ENCODE results near the gene BCAR3.

Gene BCAR3

DNA sequence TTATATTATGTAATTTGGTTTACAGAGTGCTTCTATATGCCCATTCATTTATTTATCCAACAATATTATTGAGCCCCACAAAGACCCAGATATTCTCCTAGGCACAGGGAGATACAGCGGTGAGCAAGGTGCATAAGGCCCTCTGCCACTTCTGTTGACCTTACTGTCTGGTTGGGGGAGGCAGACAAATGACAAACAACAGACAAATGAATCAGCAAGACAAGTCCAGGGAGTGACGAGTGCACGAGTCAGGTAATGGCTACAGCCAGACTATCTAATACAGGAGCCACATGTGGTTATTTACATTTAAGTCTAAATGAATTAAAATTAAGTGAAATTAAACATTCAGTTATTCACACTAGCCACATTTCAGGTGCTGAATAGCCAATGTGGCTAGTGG, 22.0 kb upstream of the BCAR3 start:
- TF ChIP-seq, protein P1, sequence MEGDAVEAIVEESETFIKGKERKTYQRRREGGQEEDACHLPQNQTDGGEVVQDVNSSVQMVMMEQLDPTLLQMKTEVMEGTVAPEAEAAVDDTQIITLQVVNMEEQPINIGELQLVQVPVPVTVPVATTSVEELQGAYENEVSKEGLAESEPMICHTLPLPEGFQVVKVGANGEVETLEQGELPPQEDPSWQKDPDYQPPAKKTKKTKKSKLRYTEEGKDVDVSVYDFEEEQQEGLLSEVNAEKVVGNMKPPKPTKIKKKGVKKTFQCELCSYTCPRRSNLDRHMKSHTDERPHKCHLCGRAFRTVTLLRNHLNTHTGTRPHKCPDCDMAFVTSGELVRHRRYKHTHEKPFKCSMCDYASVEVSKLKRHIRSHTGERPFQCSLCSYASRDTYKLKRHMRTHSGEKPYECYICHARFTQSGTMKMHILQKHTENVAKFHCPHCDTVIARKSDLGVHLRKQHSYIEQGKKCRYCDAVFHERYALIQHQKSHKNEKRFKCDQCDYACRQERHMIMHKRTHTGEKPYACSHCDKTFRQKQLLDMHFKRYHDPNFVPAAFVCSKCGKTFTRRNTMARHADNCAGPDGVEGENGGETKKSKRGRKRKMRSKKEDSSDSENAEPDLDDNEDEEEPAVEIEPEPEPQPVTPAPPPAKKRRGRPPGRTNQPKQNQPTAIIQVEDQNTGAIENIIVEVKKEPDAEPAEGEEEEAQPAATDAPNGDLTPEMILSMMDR (IDR thresholded peaks at IDR 0.05) = no peak

DNA sequence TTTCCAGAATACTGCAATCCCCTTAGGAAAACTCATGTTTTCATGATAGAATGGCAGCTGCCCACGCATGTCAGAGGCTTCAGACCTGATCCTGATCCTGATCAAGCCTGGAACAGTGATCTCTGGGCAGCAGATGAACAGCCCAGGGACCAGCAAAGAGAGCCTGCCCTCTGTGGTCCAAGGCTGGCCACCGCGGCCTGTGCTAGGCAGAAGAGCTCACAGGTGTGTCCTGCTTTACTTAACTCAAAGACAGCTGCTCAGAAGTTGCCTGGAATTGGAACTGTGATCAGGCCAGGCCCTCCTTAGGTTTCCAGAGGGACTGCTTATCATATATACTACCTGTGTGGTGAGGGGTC, 21.2 kb upstream of the BCAR3 start:
- TF ChIP-seq, protein P1 (IDR thresholded peaks at IDR 0.05) = no peak

DNA sequence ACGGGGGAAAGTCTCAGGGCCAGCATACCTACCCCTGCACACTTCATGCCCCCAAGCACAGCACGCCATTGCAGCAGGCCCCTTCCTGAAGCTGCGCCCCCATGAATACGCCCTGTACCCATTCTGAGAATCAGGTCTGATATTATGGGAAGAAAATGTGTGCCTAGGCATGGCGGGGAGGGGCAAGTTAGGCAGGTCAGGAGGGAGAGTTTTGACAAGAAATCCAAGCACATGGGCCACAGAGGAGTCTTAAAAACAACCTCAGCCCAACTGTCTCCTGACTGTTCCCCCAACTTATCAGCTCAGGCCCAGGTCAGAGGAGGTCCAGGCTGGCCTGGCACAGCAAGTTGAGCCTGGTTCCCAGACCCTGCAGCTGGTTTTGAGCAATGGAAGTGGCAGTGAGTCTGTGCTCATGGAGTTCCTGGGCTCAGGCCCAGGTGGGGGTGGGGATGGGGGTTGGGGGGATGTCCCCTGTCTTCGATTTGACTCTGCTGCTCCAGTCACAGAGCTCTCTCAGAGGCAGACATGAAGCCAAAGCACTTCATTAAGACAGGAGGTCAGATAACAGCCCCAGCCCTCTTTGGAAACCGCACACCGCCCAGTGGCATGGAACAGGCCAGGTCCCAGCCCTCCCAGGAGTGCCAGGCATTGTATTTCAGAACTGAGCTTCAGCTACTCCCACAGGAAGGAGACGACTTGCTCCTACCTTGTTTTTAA, 20.6 kb upstream of the BCAR3 start:
- TF ChIP-seq, protein P1 (IDR thresholded peaks at IDR 0.05) = no peak

DNA sequence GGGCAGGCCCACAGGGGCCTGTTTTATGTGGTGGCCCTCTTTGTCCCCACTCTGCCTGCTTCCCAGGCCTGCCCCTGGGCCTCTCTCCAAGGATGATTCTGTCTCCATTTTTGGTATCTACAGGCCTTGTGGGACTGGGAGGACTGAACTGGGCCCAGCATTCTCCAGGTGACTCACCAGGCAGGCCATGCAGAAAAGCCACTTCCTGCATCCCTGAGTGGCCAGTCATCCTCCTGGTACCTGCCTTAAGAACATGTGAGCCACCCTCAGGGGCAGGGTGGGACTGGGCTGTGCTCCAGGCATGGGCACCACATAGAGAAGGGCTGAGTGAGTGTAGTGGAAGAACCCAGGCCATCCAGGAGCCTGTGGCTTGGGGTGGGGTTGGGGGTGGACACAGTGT, 20.0 kb upstream of the BCAR3 start:
- TF ChIP-seq, protein P1 (IDR thresholded peaks at IDR 0.05) = no peak

DNA sequence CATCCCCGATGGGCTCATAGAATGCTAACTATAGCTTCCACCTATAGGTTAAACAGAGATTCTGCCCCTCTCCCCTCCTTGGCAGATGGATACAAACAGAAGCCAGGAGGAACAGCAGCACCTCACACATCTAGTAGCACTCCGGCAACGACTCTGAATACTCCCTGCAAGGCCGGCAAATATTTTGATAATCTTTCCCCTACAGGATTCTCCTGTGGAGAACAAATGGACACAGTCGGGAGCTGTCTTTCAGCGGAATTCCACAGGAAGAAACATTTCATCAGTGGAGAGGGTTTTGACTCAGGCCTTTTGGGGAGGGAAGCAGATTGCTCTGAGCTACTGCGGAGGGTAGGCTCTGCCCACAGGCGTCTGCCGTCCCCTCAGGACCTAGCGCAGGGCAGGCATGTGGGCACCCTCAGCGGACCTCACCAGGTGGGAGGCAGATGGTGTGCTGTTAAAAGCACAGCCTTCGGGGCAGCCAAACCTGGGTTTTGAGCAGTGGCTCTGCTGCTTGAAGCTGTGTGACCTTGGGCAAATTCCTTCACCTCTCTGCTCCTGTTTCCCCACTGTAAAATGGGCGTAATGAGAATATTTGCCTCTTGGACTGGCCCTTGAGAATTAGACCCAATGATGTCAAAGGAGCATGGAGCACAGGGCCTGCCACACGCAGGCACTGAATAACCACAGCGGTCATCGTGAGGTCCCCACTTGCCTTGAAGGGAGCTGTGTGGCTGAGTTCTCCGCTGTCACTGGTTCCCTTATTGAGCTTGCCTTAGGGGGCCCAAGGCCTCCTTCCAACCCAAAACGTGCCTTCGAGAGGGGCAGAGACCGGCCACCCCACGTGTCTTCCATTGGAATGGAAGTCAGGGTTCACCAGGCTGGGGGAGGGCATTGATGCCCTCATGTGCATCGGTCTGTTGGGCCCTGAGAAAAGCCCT, 19.2 kb upstream of the BCAR3 start:
- TF ChIP-seq, protein P1 (IDR thresholded peaks at IDR 0.05) = no peak

DNA sequence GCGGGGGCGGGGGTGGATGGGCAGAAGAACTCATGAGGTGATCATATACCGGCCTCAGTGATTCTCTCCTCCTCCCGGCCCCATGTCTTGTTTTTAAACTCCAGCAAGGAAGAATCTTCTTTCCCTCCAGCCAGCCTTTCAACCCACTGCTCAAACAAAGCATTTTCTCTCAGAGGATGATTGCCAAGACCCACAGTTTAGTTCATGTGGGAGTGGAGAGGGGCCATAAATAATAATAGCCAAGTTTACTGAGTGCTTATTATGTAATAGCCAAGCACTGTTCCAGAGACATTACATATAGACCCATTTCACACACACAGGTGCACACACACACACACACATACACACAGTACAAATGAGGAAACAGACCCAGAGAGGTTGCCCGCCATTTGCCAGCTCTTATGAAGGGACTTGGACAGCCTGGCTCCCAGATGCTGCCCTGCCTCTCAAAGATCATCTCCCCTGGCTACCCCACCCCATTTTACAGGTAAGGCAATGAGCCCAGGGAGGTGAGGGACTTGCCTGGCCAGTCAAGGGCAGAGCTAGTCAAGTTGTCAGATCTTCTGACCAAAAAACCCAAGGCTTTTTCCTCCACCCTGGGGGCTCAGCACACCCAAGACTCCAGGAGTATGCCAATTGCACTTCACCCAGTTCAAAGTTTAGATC, 18.0 kb upstream of the BCAR3 start:
- TF ChIP-seq, protein P1 (IDR thresholded peaks at IDR 0.05) = no peak

DNA sequence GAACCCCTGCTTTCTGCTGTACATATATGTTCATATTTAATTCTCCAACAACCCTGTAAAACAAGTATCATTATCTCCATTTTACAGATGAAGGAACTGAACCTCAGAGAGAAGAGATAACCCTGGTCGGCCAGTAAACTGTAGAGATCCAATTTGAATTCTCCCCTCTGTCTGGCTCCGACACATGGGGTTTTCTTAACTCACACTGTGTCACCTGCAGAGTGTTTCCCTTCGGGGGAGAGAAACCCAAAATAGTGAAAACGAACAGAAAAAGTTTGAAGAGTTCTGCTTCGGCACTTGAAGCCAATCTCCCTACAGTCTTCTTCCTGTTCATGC, 17.4 kb upstream of the BCAR3 start:
- TF ChIP-seq, protein P1 (IDR thresholded peaks at IDR 0.05) = no peak

Data from LNCAP (cell line).